Thymus (tissue), 14 donors: Measurements from ENCODE around the gene TOMM6. TPM values are rescaled to one million over a fixed set of nuclear protein-coding genes. Genes with fewer than 3 reads are reported as not detected.

Experiments
- DNase-seq, 9 donors: peaks; one replicate each; pipeline ENCODE4 v3.0.0-alpha.2; 2013; ENCODE audit warnings: low spot score in 9 of 9, low read depth in 6 of 9, missing footprints in 1 of 9
- H3K27ac ChIP-seq, 2 donors: one replicate each; pipeline ENCODE4 v1.5.1; 2013; ENCODE audit warnings: control low read depth in 1 of 2, low read depth in 1 of 2, low read length in 1 of 2, mild to moderate bottlenecking in 1 of 2, moderate library complexity in 1 of 2
- H3K27me3 ChIP-seq, 2 donors: one replicate each; pipeline ENCODE4 v1.5.1; 2013; ENCODE audit warnings: low read length in 1 of 2; ENCODE audit not compliant: control insufficient read depth in 2 of 2, insufficient read depth in 1 of 2
- H3K36me3 ChIP-seq, 2 donors: one replicate each; pipeline ENCODE4 v1.5.1; 2013; ENCODE audit warnings: low read length in 1 of 2, mild to moderate bottlenecking in 1 of 2, moderate library complexity in 1 of 2; ENCODE audit not compliant: control insufficient read depth in 2 of 2, insufficient read depth in 2 of 2
- H3K4me1 ChIP-seq, 2 donors: one replicate each; pipeline ENCODE4 v1.5.1; 2013; ENCODE audit warnings: low read length in 2 of 2; ENCODE audit not compliant: control insufficient read depth in 2 of 2, insufficient read depth in 2 of 2
- H3K4me3 ChIP-seq, 2 donors: one replicate each; pipeline ENCODE4 v1.5.1; 2013; ENCODE audit warnings: low read length in 2 of 2, control low read depth in 1 of 2, mild to moderate bottlenecking in 1 of 2
- H3K9me3 ChIP-seq, 2 donors: one replicate each; pipeline ENCODE4 v1.5.1; 2013; ENCODE audit warnings: low read length in 1 of 2, mild to moderate bottlenecking in 1 of 2; ENCODE audit not compliant: control insufficient read depth in 2 of 2, insufficient read depth in 1 of 2
- WGBS: extraction: QIAGEN DNeasy Blood & Tissue Kit; methylation state at CpG from one replicate; pipeline ENCODE4 v1.1.7; 2013; 5-methylcytosine and 5-hydroxymethylcytosine counted together
- long read RNA-seq, 10 donors: transcript quantifications; one replicate each; lab custom pipeline, GENCODE V29; 2026
- polyA plus RNA-seq: library from polyadenylated mRNA; stranded (reverse); fragments of 200-250 nt; gene quantifications from one replicate; pipeline ENCODE4 v1.2.3, GENCODE V29; 2013
- total RNA-seq: library from RNA; stranded (reverse); fragments of 120-200 nt; gene quantifications from one replicate; pipeline ENCODE4 v1.2.4, GENCODE V29; 2013
- donor health status: healthy.

Gene TOMM6
- total RNA-seq (216 TPM), polyA plus RNA-seq (347 TPM)
- long read RNA-seq, donor 1, transcript TOMM6-201 (3 exons, 595 nt): major isoform, 15 of 19 reads
- long read RNA-seq, donor 1, partial matches to known transcripts: 0 of 19 reads
- long read RNA-seq, donor 1, other reads (novel, unspliced or antisense): 0 of 19 reads
- long read RNA-seq, donor 2: 0 reads
- long read RNA-seq, donor 3, transcript TOMM6-201 (3 exons, 595 nt): major isoform, 146 of 191 reads
- long read RNA-seq, donor 3, transcript TOMM6-202 (3 exons, 637 nt): minor isoform, 45 of 191 reads
- long read RNA-seq, donor 3, partial matches to known transcripts: 0 of 191 reads
- long read RNA-seq, donor 3, other reads (novel, unspliced or antisense): 0 of 191 reads
- long read RNA-seq, donor 4, transcript TOMM6-202 (3 exons, 637 nt): minor isoform, 16 of 70 reads
- long read RNA-seq, donor 4, transcript TOMM6-201 (3 exons, 595 nt): major isoform, 54 of 70 reads
- long read RNA-seq, donor 4, partial matches to known transcripts: 0 of 70 reads
- long read RNA-seq, donor 4, other reads (novel, unspliced or antisense): 0 of 70 reads
- long read RNA-seq, donor 5, transcript TOMM6-201 (3 exons, 595 nt): major isoform, 161 of 240 reads
- long read RNA-seq, donor 5, transcript TOMM6-202 (3 exons, 637 nt): minor isoform, 79 of 240 reads
- long read RNA-seq, donor 5, partial matches to known transcripts: 0 of 240 reads
- long read RNA-seq, donor 5, other reads (novel, unspliced or antisense): 0 of 240 reads
- long read RNA-seq, donor 6, transcript TOMM6-202 (3 exons, 637 nt): minor isoform, 17 of 71 reads
- long read RNA-seq, donor 6, transcript TOMM6-201 (3 exons, 595 nt): major isoform, 54 of 71 reads
- long read RNA-seq, donor 6, partial matches to known transcripts: 0 of 71 reads
- long read RNA-seq, donor 6, other reads (novel, unspliced or antisense): 0 of 71 reads
- long read RNA-seq, donor 7, transcript TOMM6-201 (3 exons, 595 nt): major isoform, 81 of 113 reads
- long read RNA-seq, donor 7, transcript TOMM6-202 (3 exons, 637 nt): minor isoform, 32 of 113 reads
- long read RNA-seq, donor 7, partial matches to known transcripts: 0 of 113 reads
- long read RNA-seq, donor 7, other reads (novel, unspliced or antisense): 0 of 113 reads
- long read RNA-seq, donor 8, transcript TOMM6-202 (3 exons, 637 nt): minor isoform, 8 of 36 reads
- long read RNA-seq, donor 8, transcript TOMM6-201 (3 exons, 595 nt): major isoform, 28 of 36 reads
- long read RNA-seq, donor 8, partial matches to known transcripts: 0 of 36 reads
- long read RNA-seq, donor 8, other reads (novel, unspliced or antisense): 0 of 36 reads
- long read RNA-seq, donor 9, transcript TOMM6-202 (3 exons, 637 nt): minor isoform, 20 of 79 reads
- long read RNA-seq, donor 9, transcript TOMM6-201 (3 exons, 595 nt): major isoform, 59 of 79 reads
- long read RNA-seq, donor 9, partial matches to known transcripts: 0 of 79 reads
- long read RNA-seq, donor 9, other reads (novel, unspliced or antisense): 0 of 79 reads
- long read RNA-seq, donor 10, transcript TOMM6-202 (3 exons, 637 nt): minor isoform, 19 of 86 reads
- long read RNA-seq, donor 10, transcript TOMM6-201 (3 exons, 595 nt): major isoform, 62 of 86 reads
- long read RNA-seq, donor 10, partial matches to known transcripts: 5 of 86 reads
- long read RNA-seq, donor 10, other reads (novel, unspliced or antisense): 0 of 86 reads

DNA sequence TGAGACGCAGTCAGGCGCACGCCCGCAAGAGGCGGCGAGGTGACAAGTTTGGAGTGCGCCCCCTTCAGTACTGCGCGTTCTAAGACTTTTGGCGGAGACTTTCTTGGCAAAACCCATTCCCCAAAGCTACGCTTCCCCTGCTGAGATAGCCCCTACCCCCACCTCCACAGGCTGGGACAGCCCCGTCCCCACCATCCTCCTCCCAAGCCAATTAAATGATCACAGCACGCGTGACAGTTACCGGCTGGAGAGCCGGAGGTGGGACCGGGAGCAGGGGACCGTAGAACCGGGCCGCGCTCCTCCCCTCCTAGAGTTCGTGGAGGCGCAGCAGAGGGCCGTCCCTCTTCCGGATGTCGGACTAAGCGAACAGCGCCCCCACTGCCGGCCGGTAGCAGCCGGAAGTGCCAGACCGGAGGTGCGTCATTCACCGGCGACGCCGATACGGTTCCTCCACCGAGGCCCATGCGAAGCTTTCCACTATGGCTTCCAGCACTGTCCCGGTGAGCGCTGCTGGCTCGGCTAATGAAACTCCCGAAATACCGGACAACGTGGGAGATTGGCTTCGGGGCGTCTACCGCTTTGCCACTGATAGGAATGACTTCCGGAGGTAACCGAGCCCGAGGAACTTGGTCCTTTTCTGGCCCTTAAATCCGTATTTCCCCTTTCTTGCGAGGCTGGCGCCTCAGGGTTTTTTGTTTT, at the start of gene TOMM6:
Gene TOMM6 (plus strand): TSS at position 476 of the 699 bp plus-strand sequence. CDS start 4 bp downstream, at position 480.
- Histone ChIP-seq H3K27me3 (peaks cover 0 to 29% of the 10 kb centered on the region in 2 donors), H3K36me3 (peaks cover 0 to 36% of the 10 kb centered on the region in 2 donors), H3K4me1 (peaks cover 9 to 26% of the 10 kb centered on the region in 2 donors), H3K9me3 (peaks cover 0 to 4% of the 10 kb centered on the region in 2 donors), H3K4me3 (peak within 1 kb of the TSS; percentile 92 to 96), H3K27ac (peak within 1 kb of the TSS; percentile 97 to 98)
- under 1% methylated on average over 55 of the region's 55 CpGs for WGBS
- peak; percentile 87 to 97 (median 92) for DNase-seq

DNA sequence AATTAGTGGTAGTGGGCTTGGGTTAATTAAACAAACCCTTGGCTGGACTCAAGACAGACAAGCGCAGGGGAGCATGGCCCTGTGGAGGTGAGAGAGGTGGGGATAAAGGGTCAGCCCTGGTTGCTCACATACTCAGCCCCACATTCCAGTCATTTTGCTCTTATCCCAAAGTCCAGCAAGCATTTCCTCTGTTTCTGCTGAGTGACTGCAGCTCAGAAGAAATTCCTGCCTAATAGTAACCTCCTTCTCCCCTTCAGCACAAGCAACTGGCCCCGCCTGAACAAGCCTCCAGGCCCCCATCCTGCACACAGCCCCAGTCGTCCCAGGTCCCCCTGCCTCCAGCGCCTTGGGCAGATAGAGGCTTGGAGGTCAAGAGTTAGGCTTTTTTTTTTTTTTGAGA, 48.5 kb upstream of the TOMM6 start:
- no peaks in the 10 kb centered on the region for H3K36me3 ChIP-seq
- H3K27ac ChIP-seq: no peak overlapping the region
- 98% methylated on average over 4 of the region's 4 CpGs for WGBS
- no peak overlapping the region for H3K4me3 ChIP-seq
- no peaks in the 10 kb centered on the region for H3K9me3 ChIP-seq
- peaks cover 7 to 10% of the 10 kb centered on the region in 2 donors for H3K4me1 ChIP-seq
- peaks cover 0 to 8% of the 10 kb centered on the region in 2 donors for H3K27me3 ChIP-seq
- no peak for DNase-seq

DNA sequence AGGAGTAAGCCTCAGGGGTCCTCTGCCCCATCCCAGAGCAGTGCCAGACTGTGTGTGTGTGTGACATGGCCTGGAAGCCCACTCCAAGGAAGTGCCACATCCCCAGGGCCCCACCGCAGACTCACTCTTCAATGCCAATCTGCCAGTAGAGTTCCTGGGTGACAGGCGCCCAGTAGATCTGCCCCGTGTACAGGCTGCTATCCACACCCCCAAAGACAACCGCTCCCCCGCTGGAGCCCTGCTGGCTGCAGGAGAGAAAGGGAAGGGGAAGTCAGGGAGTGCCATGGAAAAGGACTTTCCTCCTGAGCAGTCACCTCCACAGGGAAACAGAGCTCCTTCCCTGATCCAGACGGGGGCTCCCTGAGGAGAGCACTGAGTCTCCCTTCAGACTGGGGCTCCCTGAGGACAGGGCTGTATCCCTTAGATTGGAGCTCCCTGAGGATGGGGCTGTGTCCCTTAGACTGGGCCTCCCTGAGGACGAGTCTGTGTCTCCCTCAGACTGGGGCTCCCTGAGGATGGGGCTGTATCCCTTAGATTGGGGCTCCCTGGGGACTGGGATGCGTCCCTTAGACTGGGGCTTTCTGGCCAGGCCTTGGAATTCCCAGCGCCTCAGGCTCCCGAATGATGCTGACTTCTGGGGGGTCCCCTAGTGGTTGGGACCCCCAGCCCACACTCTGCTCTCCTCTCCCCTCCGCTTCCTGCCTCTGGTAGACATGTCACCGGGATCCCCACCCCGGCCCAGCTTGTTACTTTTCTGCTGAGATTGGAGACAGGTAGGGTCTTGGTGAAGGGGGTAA, 46.9 kb upstream of the TOMM6 start:
- peaks cover 4 to 5% of the 10 kb centered on the region in 2 donors for H3K4me1 ChIP-seq
- H3K4me3 ChIP-seq: no peak overlapping the region
- no peak for DNase-seq
- H3K9me3 ChIP-seq: no peaks in the 10 kb centered on the region
- WGBS: 92% methylated on average over 13 of the region's 13 CpGs
- no peaks in the 10 kb centered on the region for H3K27me3 ChIP-seq
- no peaks in the 10 kb centered on the region for H3K36me3 ChIP-seq
- H3K27ac ChIP-seq: no peak overlapping the region

DNA sequence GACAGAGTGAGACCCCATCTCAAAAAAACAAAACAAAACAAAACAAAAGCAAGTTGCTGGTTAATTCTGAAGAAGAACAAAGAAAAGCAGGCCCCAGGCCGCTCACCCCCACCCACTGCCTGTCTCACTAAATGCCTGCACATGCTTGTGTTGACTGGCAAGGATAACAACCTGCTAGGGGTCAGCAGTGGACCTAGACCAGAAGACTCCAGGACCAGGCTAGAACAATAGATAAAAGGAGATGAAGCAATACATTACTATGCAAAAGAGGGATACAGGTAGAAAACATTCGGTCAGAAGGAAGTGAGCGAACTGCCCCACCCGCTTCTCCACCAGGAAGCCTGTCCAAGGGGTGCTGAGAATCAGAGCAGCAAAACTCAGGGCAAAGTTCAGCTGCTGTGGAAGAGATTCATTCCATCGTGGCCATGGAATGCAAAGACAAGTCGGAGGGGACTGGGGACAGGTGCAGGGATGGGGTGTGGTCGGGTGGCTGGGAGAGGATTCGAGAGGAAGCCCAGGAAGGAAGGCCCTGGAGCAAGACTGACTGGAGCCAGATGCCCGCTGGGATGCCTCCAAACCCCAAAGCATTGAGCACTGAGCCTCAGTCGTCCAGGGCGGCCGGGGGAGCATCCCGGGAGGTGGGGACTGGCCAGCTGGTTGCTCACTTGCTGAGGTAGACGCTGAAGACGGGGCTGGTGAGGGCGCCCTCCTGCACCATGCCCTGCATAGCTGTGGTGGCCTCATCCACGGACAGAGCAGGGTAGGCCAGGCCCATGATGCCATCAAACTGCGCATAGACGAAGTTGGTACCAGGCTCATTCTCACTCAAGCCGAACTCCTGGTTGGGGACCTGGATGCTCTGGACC, 45.6 kb upstream of the TOMM6 start:
- no peaks in the 10 kb centered on the region for H3K9me3 ChIP-seq
- DNase-seq: no peak
- H3K27ac ChIP-seq: no peak overlapping the region
- no peaks in the 10 kb centered on the region for H3K27me3 ChIP-seq
- 96% methylated on average over 20 of the region's 20 CpGs for WGBS
- no peaks in the 10 kb centered on the region for H3K36me3 ChIP-seq
- H3K4me1 ChIP-seq: no peaks in the 10 kb centered on the region
- H3K4me3 ChIP-seq: no peak overlapping the region

DNA sequence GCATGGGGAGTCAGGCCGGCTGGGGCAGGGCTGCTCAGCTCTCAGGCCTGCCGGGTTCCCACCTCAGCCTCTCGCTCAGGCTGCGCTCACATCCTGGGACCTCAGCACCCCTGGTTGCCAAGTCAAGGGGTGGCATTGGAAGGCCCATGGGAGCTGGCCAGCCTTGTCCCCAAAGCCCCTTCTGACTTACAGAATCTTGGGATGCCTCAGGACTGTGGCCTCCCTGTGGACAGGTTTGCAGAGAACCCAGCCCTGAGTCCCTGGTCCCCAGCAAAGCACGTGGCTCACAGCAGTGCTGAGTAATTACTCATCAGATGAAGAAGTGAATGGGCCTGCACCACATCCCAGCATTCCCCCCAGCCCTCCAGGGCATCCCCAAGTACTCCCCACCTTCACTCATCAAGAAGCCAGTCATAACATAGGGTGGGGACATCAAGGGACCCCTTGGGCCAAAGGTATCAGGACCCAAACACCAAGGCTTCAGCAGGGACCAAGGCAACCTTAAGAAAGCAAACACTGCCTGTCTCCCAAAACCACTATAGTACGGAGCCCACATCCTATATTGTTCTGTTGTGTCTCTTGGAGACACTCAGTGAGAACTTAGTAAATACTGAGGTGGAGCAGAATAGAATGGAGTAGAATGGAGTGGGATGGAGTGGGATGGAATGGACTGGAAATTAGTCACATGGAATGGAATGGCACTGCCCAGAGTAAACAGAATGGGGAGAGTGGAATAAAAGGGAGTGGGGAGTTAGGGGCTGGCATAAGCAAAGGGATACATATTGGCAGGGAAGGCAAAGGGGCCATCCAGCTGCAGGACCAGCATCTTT, 43.9 kb upstream of the TOMM6 start:
- WGBS: 93% methylated on average over 6 of the region's 6 CpGs
- no peaks in the 10 kb centered on the region for H3K36me3 ChIP-seq
- no peaks in the 10 kb centered on the region for H3K4me1 ChIP-seq
- DNase-seq: no peak
- H3K9me3 ChIP-seq: no peaks in the 10 kb centered on the region
- H3K27me3 ChIP-seq: no peaks in the 10 kb centered on the region
- H3K27ac ChIP-seq: no peak overlapping the region
- no peak overlapping the region for H3K4me3 ChIP-seq

DNA sequence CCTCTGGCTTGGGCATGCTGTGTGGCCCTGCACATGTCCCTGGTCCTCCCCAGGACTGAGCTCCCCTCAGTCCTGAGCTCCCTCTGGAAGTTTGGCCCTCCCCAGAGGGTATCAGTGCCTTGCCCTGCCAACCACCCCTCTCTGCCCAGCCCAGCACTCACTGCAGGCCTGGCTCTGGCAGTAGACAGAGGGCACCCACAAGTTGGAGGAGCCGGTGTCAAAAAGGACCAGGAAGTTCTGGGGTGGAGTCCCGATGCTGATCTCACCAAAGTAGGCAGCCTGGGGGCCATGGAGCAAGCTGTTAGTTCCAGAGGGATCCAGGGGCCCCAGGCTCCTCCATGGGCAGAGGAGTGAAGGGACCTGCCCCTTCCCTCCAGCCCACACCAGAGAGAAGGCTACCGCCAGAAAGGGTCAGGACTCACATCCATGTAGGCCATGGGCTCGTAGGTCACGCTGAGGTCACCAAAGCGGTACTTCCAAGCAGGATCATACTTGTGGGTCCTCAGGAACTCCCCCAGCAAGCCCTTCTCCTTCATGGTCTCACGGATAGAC, 43.2 kb upstream of the TOMM6 start:
- Histone ChIP-seq H3K27me3 (no peaks in the 10 kb centered on the region), H3K27ac (no peak overlapping the region), H3K9me3 (no peaks in the 10 kb centered on the region), H3K36me3 (no peaks in the 10 kb centered on the region), H3K4me1 (no peaks in the 10 kb centered on the region), H3K4me3 (no peak overlapping the region)
- 93% methylated on average over 7 of the region's 7 CpGs for WGBS
- DNase-seq: no peak
